HG03045 (cell line): Measurements from ENCODE around the gene TBX6.

Source experiments
- ATAC-seq: cut with Tn5 transposase; IDR thresholded peaks from one replicate; pipeline ENCODE4 v1.9.1; 2021; ENCODE audit warnings: mild to moderate bottlenecking, moderate library complexity; ENCODE audit not compliant: unreplicated experiment

The TBX6 gene

GRCh38 chr16:30040221-30040620, 51.5 kb downstream of the TBX6 start:
- no peak for ATAC-seq
